ENCODE measurements around the gene AMMECR1. TPM values are rescaled to one million over a fixed set of nuclear protein-coding genes. Genes with fewer than 3 reads are reported as not detected.
A peak's percentile ranks its signal among the peaks of the same experiment; 100 is the strongest.

Gene AMMECR1
- total and polyA plus RNA-seq, 2 experiments from 2014 or later = 15.3 to 17.1 TPM

GRCh38 chrX:110210417-110211139, 107.3 kb downstream of the AMMECR1 start:
- no peaks in the 10 kb centered on the region for H3K9me3 ChIP-seq (ENCODE audit: low read depth)
- H3F3A ChIP-seq (ENCODE audit: insufficient read depth) = peaks cover 26% of the 10 kb centered on the region
- H3K9me2 ChIP-seq (ENCODE audit: insufficient read depth) = peaks cover 3% of the 10 kb centered on the region; the same call in 1 of the 2 replicates
- 20% methylated on average over 5 of the region's 5 CpGs for WGBS, 2 experiments (ENCODE audit: low coverage in 1 of 2, low lambda C conversion rate in 2 of 2, missing lambda C conversion rate in 2 of 2)
- peaks cover 36% of the 10 kb centered on the region for H3K4me1 ChIP-seq (ENCODE audit: insufficient read depth)
- DNase-seq = peak; percentile 82
- peak overlapping the region; percentile 67 for H3K9ac ChIP-seq
- peak overlapping the region; percentile 46; the same call in 1 of the 2 replicates for H3K4me3 ChIP-seq
- no peaks in the 10 kb centered on the region for H3K36me3 ChIP-seq (ENCODE audit: low read depth)
- H3K27me3 ChIP-seq (replicated peaks; ENCODE audit: insufficient read depth) = no peaks in the 10 kb centered on the region
- peak overlapping the region; percentile 50 for H3K4me2 ChIP-seq (ENCODE audit: unreplicated experiment)
- peak overlapping the region; percentile 88 for H3K27ac ChIP-seq
- no peak overlapping the region for H2AFZ ChIP-seq
- peaks cover 78% of the 10 kb centered on the region for H3K79me2 ChIP-seq (ENCODE audit: insufficient read depth)
- H4K20me1 ChIP-seq (ENCODE audit: insufficient read depth) = no peaks in the 10 kb centered on the region
- in situ Hi-C loops (cut with MboI) = no loop called here
- no peak for TF ChIP-seq EZH2phosphoT487 (IDR thresholded peaks at IDR 0.05; ENCODE audit: insufficient read depth, low read depth)
- no peak for TF ChIP-seq EZH2 (IDR thresholded peaks at IDR 0.05; ENCODE audit: insufficient read depth, poor library complexity, severe bottlenecking)

DNA sequence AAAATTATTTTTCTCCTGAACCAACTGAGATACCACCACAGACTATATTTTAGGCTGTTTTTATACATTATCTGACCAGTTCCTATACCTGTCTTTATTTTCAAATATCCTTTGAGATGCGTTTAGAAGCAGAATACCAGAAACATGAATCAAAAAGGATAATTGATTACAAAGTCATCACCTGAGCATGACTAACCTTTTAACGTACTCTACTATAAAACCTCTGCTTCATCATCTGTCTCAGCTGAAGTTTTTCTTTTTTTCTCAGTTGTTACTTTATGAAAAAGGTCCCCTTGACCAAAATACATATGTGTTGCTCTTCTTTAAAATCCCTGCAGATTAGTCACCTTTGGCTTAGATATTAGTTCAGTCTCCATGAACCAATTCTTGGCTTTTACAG, 109.8 kb downstream of the AMMECR1 start:
- no peaks in the 10 kb centered on the region for H4K20me1 ChIP-seq (ENCODE audit: insufficient read depth)
- no peak for TF ChIP-seq EZH2phosphoT487 (IDR thresholded peaks at IDR 0.05; ENCODE audit: insufficient read depth, low read depth)
- TF ChIP-seq EZH2 (IDR thresholded peaks at IDR 0.05; ENCODE audit: insufficient read depth, poor library complexity, severe bottlenecking) = no peak

GRCh38 chrX:110204986-110205385, 112.9 kb downstream of the AMMECR1 start:
- peaks cover 37% of the 10 kb centered on the region for H3F3A ChIP-seq (ENCODE audit: insufficient read depth)
- peak overlapping the region; percentile 31 for H3K4me2 ChIP-seq (ENCODE audit: unreplicated experiment)
- peak; percentile 78 for DNase-seq
- H3K27me3 ChIP-seq (replicated peaks; ENCODE audit: insufficient read depth) = no peaks in the 10 kb centered on the region
- peaks cover 63% of the 10 kb centered on the region for H3K79me2 ChIP-seq (ENCODE audit: insufficient read depth)
- H3K4me3 ChIP-seq = no peak overlapping the region
- H2AFZ ChIP-seq = no peak overlapping the region
- 0 out of 2 replicates have a peak, but pooled peaks cover 3% of the 10 kb centered on the region for H3K36me3 ChIP-seq (ENCODE audit: low read depth)
- in situ Hi-C loops (cut with MboI) = no loop called here
- H4K20me1 ChIP-seq (ENCODE audit: insufficient read depth) = no peaks in the 10 kb centered on the region
- TF ChIP-seq EZH2 (IDR thresholded peaks at IDR 0.05; ENCODE audit: insufficient read depth, poor library complexity, severe bottlenecking) = no peak
- TF ChIP-seq EZH2phosphoT487 (IDR thresholded peaks at IDR 0.05; ENCODE audit: insufficient read depth, low read depth) = no peak
- H3K9ac ChIP-seq = peak overlapping the region; percentile 46; the same call in 1 of the 2 replicates
- H3K27ac ChIP-seq = peak overlapping the region; percentile 74
- H3K4me1 ChIP-seq (ENCODE audit: insufficient read depth) = peaks cover 46% of the 10 kb centered on the region
- no peaks in the 10 kb centered on the region for H3K9me3 ChIP-seq (ENCODE audit: low read depth)
- no peaks in the 10 kb centered on the region for H3K9me2 ChIP-seq (ENCODE audit: insufficient read depth)

More for the DNA sequence above, 109.8 kb downstream of the AMMECR1 start:
- WGBS, 2 experiments (ENCODE audit: low coverage in 1 of 2, low lambda C conversion rate in 2 of 2, missing lambda C conversion rate in 2 of 2) = 32 to 40% methylated on average over 2 of the region's 2 CpGs
- Histone ChIP-seq H2AFZ (no peak overlapping the region), H3K4me1 (ENCODE audit: insufficient read depth) (peaks cover 49% of the 10 kb centered on the region), H3K36me3 (ENCODE audit: low read depth) (no peaks in the 10 kb centered on the region), H3K27ac (no peak overlapping the region), H3F3A (ENCODE audit: insufficient read depth) (peaks cover 45% of the 10 kb centered on the region), H3K9ac (no peak overlapping the region), H3K9me2 (ENCODE audit: insufficient read depth) (peaks cover 3% of the 10 kb centered on the region; the same call in 1 of the 2 replicates), H3K27me3 (replicated peaks; ENCODE audit: insufficient read depth) (no peaks in the 10 kb centered on the region), H3K4me3 (no peak overlapping the region), H3K79me2 (ENCODE audit: insufficient read depth) (peaks cover 65% of the 10 kb centered on the region), H3K9me3 (ENCODE audit: low read depth) (no peaks in the 10 kb centered on the region), H3K4me2 (ENCODE audit: unreplicated experiment) (no peak overlapping the region)
- in situ Hi-C loops (cut with MboI) = no loop called here
- DNase-seq = no peak

- Histone ChIP-seq H3K9me3 (ENCODE audit: low read depth) (no peaks in the 10 kb centered on the region), H3K27me3 (replicated peaks; ENCODE audit: insufficient read depth) (no peaks in the 10 kb centered on the region), H3K4me1 (ENCODE audit: insufficient read depth) (peaks cover 25% of the 10 kb centered on the region), H3K36me3 (ENCODE audit: low read depth) (0 out of 2 replicates have a peak, but pooled peaks cover 3% of the 10 kb centered on the region), H2AFZ (no peak overlapping the region), H3K9me2 (ENCODE audit: insufficient read depth) (no peaks in the 10 kb centered on the region), H3K4me3 (no peak overlapping the region), H4K20me1 (ENCODE audit: insufficient read depth) (no peaks in the 10 kb centered on the region), H3K4me2 (ENCODE audit: unreplicated experiment) (no peak overlapping the region), H3F3A (ENCODE audit: insufficient read depth) (peaks cover 31% of the 10 kb centered on the region), H3K27ac (no peak overlapping the region), H3K9ac (no peak overlapping the region), H3K79me2 (ENCODE audit: insufficient read depth) (peaks cover 34% of the 10 kb centered on the region)
- in situ Hi-C loops (cut with MboI) = no loop called here
- TF ChIP-seq EZH2 (IDR thresholded peaks at IDR 0.05; ENCODE audit: insufficient read depth, poor library complexity, severe bottlenecking) = no peak
- no peak for TF ChIP-seq EZH2phosphoT487 (IDR thresholded peaks at IDR 0.05; ENCODE audit: insufficient read depth, low read depth)
- peak; percentile 37 for DNase-seq
- WGBS, 2 experiments (ENCODE audit: low coverage in 1 of 2, low lambda C conversion rate in 2 of 2, missing lambda C conversion rate in 2 of 2) = 83 to 88% methylated on average over 3 of the region's 3 CpGs
Observed at GRCh38 chrX:110201799-110202198, 116.1 kb downstream of the AMMECR1 start.

All from GM23248 (cell line).